Measurements from ENCODE around the gene SMIM35. TPM values are rescaled to one million over a fixed set of nuclear protein-coding genes. Genes with fewer than 3 reads are reported as not detected.

The SMIM35 gene
- total RNA-seq, 4 donors from 2014 or later = not detected

DNA sequence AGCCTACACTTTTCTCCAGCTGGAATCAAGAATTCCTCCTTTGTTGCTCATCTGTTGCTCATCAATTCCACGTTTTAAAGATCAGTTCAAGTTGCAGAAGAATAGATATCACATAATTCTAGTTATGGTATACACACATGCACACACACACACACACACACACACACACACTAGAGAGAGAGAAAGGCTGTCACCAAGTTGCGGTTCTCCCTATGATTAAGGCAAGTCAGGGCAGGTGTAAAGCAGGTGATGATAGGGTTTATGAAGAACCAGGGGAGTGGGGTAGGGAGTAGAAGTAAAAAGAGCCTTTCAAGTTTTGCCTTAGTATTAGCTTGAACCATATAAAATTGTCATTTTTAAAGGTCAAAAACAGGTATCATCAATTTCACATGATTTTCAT, 41.6 kb downstream of the SMIM35 start:
- no peaks in the 10 kb centered on the region for H3K36me3 ChIP-seq
- intact Hi-C loops (cut with DNase I; ENCODE audit: low total_unique reads) = no loop called here
- DNase-seq = no peak
- no peaks in the 10 kb centered on the region for H3K4me1 ChIP-seq
- TF ChIP-seq, protein P1, sequence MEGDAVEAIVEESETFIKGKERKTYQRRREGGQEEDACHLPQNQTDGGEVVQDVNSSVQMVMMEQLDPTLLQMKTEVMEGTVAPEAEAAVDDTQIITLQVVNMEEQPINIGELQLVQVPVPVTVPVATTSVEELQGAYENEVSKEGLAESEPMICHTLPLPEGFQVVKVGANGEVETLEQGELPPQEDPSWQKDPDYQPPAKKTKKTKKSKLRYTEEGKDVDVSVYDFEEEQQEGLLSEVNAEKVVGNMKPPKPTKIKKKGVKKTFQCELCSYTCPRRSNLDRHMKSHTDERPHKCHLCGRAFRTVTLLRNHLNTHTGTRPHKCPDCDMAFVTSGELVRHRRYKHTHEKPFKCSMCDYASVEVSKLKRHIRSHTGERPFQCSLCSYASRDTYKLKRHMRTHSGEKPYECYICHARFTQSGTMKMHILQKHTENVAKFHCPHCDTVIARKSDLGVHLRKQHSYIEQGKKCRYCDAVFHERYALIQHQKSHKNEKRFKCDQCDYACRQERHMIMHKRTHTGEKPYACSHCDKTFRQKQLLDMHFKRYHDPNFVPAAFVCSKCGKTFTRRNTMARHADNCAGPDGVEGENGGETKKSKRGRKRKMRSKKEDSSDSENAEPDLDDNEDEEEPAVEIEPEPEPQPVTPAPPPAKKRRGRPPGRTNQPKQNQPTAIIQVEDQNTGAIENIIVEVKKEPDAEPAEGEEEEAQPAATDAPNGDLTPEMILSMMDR (IDR thresholded peaks at IDR 0.05) = no peak
- TF ChIP-seq POLR2A (IDR thresholded peaks at IDR 0.05) = no peak
- H3K27me3 ChIP-seq = no peaks in the 10 kb centered on the region
- H3K9me3 ChIP-seq = no peaks in the 10 kb centered on the region
- no peak overlapping the region for H3K27ac ChIP-seq
- no peak overlapping the region for H3K4me3 ChIP-seq

DNA sequence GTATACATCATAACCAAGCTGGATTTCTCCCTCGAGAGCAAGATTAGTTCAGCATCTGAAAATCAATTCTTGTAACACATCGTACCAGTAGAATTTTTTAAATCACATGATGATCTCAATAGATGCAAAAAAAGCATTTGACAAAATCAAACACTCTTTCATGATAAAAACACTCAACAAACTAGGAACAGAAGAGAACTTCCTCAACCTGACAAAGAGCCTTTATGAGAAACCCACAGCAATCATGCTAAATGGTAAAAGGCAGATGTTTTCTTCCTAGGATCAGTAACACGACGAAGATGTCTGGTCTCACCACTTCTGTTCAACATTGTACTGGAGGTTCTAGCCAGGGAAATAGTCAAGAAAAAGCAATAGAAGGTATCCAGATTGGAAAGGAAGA, 44.0 kb downstream of the SMIM35 start:
- H3K4me1 ChIP-seq = no peaks in the 10 kb centered on the region
- intact Hi-C loops (cut with DNase I; ENCODE audit: low total_unique reads) = no loop called here
- TF ChIP-seq POLR2A (IDR thresholded peaks at IDR 0.05) = no peak
- TF ChIP-seq, protein P1 (IDR thresholded peaks at IDR 0.05) = no peak

DNA sequence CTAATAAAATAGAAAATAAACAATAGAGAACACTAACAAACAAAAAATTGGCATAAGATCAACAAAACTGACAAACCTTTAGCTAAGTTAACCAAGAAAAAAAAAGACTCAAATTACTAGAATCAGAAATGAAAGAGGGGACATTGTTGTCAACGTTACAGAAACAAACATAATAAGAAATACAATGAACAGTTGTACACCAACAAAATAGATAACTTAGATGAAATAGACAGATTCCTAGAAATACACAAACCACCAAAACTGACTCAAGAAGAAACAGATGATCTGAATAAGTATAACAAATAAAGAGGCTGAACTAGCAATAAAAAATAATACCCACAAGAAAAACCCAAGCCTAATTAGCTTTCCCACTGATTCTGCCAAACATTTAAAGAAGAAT, 44.6 kb downstream of the SMIM35 start:
- intact Hi-C loops (cut with DNase I; ENCODE audit: low total_unique reads) = no loop called here
- TF ChIP-seq, protein P1 (IDR thresholded peaks at IDR 0.05) = no peak
- no peak for TF ChIP-seq POLR2A (IDR thresholded peaks at IDR 0.05)
- Histone ChIP-seq H3K27ac (no peak overlapping the region), H3K4me3 (no peak overlapping the region), H3K9me3 (no peaks in the 10 kb centered on the region), H3K36me3 (no peaks in the 10 kb centered on the region), H3K27me3 (no peaks in the 10 kb centered on the region), H3K4me1 (no peaks in the 10 kb centered on the region)
- DNase-seq = no peak

More for the DNA sequence above, 44.0 kb downstream of the SMIM35 start:
- H3K9me3 ChIP-seq = no peaks in the 10 kb centered on the region
- no peaks in the 10 kb centered on the region for H3K27me3 ChIP-seq
- H3K4me3 ChIP-seq = no peak overlapping the region
- H3K36me3 ChIP-seq = no peaks in the 10 kb centered on the region
- DNase-seq = no peak
- no peak overlapping the region for H3K27ac ChIP-seq

DNA sequence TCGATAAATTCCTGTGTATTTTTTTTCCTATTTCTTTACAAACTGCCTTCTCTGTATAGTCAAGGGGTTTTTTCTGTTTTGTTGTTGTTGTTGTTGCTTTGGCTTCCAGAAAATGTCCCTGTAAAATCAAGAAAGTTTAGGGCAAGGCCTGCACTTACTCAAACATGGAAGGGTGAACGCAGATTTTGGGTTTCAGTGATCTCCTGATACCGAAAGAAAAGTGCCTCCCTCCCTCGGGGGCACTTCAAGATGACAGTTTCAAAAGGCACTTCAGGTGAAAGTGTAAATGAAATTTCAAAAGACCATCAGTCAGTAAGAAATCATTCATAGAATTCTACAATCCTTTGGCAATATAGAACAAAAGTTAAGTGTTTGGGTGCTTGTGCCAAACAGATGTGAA, 53.3 kb downstream of the SMIM35 start:
- H3K4me3 ChIP-seq = no peak overlapping the region
- H3K36me3 ChIP-seq = no peaks in the 10 kb centered on the region
- H3K9me3 ChIP-seq = no peaks in the 10 kb centered on the region
- no peaks in the 10 kb centered on the region for H3K4me1 ChIP-seq
- no peaks in the 10 kb centered on the region for H3K27me3 ChIP-seq
- intact Hi-C loops (cut with DNase I; ENCODE audit: low total_unique reads) = no loop called here
- no peak overlapping the region for H3K27ac ChIP-seq
- no peak for DNase-seq
- TF ChIP-seq, protein P1 (IDR thresholded peaks at IDR 0.05) = no peak
- no peak for TF ChIP-seq POLR2A (IDR thresholded peaks at IDR 0.05)

DNA sequence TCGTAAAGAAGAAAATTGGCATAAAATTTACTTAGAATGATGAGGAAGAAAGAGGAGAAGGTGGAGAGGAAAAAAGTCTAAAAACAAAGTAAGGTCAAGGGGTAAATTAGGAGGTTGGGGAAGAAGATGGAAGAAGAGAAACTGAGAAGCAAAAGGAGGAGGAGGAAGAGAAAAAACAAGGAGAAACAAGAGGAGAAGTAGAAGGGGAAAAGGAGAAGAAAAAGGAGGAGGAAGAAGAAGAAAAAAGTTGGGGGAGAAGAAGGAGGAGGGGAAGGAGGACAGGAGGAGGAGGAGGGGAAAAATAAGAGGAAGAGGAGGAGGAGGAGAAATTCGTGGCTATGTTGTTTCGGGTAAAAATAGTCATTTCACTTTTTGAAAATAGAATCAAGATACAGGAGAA, 58.1 kb downstream of the SMIM35 start:
- intact Hi-C loops (cut with DNase I; ENCODE audit: low total_unique reads) = no loop called here

More for the DNA sequence above, 58.1 kb downstream of the SMIM35 start:
- H3K27ac ChIP-seq = no peak overlapping the region
- no peaks in the 10 kb centered on the region for H3K36me3 ChIP-seq
- no peaks in the 10 kb centered on the region for H3K4me1 ChIP-seq
- no peaks in the 10 kb centered on the region for H3K27me3 ChIP-seq
- H3K4me3 ChIP-seq = no peak overlapping the region
- H3K9me3 ChIP-seq = no peaks in the 10 kb centered on the region
- DNase-seq = no peak
- TF ChIP-seq, protein P1 (IDR thresholded peaks at IDR 0.05) = no peak
- TF ChIP-seq POLR2A (IDR thresholded peaks at IDR 0.05) = no peak
